Activated CD4-positive, CD25-positive, alpha-beta regulatory T cell treated with anti-CD3 and anti-CD28 coated beads, Interleukin-2, amount 50 U/mL, for 16 hours (primary cell): Measurements from ENCODE around the gene MPP3.
"Not testable (repeated sequence)": the region's sequence is repeated elsewhere in the genome, so short reads cannot be mapped to it uniquely, and the experiment has no call there.

Source experiments
- DNase-seq: peaks from one replicate; pipeline ENCODE4 v3.0.0-alpha.2; 2020; ENCODE audit warnings: low read depth, low spot score

The MPP3 gene

DNA sequence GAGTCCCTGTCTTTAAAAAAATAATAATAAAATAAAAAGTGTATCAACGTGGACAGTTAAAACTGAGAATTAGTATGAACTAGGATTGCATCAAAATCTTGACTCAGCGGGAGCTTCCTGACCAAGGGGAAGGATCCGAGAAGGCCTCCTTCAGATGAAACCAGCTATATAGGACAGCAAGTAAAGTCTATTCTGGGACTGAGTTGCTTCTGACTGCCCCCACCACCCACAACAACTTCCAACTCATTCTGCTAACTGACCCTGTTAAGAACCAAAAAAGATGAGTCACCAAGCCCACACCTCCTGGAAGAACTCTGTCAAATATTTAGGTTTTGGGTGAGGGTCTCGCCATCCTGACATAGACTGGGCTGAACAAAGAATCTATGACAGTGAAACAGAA is 24.9 kb downstream of the MPP3 start:
- no peak for DNase-seq

GRCh38 chr17:43805117-43805516 is 27.8 kb downstream of the MPP3 start:
- DNase-seq = no peak

DNA sequence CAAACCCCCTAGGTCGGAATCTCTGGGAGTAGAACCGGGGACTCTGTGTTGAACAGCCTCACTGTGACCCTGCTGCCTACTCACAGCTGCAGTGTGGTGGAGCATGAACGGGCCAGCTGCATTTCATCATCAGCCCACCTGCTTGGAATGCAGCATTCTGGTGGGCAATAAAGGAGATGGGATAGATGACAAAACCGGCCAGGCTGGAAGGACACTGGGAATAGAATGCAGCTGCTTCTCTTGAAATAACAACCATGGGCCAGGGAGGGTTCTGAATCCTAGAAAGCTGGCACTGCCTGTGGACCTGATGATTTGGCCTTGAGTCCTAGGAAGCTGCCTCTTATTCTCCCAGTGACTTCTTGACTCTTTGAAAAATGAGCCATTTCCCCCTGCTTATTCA is 29.2 kb downstream of the MPP3 start:
- no peak for DNase-seq

DNA sequence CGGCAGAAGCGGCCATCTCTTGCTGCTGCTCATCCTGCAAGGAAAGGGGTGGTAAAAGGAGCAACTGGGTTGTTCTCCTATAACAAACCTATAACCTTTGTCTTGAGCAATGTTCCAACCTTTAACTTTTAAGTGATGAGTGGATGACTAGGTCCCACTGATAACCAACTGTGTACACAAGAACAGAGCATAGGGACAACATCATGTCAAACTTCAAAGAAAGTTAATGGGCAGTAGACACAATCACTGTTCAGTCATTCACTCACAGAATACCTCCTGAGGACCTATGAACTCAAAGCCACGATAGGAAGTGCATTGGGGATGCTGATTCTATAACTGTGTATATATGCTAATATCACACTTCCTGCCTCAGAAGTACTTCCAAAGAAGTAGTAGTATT is 31.1 kb downstream of the MPP3 start:
- no peak for DNase-seq

GRCh38 chr17:43800736-43801135 is 32.2 kb downstream of the MPP3 start:
- no peak for DNase-seq

DNA sequence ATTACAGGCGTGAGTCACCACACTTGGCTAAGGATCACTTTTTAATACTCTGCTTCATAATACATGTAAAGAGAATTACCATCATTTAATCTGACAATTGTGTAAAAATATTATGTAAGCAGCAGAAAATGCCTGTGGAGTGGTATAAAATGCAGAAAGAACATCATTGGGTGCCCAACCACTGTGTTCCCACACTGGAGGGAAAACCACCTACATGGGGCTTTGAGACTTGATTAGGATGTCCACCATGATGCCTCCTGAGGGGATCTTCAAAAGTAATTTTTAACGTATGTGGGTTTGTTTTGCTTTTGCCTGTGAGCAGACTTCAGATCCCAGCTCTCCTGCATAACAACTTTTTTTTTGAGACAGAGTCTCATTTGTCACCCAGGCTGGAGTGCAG is 33.9 kb downstream of the MPP3 start:
- DNase-seq = no peak

- not testable (repeated sequence) for DNase-seq
Measured at GRCh38 chr17:43798024-43798423, 34.9 kb downstream of the MPP3 start.

DNA sequence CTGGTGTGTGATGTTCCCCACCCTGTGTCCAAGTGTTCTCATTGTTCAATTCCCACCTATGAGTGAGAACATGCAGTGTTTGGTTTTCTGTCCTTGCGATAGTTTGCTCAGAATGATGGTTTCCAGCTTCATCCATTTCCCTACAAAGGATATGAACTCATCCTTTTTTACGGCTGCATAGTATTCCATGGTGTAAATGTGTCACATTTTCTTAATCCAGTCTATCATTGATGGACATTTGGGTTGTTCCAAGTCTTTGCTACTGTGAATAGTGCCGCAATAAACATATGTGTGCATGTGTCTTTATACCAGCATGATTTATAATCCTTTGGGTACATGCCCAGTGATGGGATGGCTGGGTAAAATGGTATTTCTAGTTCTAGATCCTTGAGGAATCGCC is 40.3 kb downstream of the MPP3 start:
- not testable (repeated sequence) for DNase-seq

DNA sequence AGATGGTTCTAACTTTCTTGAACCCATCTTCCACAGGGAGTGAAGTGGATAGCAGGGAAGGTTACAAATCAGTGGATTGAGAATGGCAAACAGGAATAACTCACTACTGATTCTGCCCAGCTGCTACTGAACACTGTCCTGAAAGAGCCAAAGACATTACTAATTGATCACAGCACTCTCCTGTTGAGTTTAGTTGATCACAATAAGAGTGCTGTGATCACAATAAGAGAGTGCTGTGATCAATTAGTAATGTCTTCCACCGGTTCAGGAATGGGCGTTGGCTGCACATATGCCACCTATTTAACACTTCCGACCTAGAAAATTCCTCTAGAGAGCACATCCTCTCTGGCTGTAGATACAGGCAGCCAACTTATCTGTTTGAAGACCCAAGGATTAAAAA is 41.4 kb downstream of the MPP3 start:
- no peak for DNase-seq

GRCh38 chr17:43790311-43790940 is 42.5 kb downstream of the MPP3 start:
- no peak for DNase-seq

DNA sequence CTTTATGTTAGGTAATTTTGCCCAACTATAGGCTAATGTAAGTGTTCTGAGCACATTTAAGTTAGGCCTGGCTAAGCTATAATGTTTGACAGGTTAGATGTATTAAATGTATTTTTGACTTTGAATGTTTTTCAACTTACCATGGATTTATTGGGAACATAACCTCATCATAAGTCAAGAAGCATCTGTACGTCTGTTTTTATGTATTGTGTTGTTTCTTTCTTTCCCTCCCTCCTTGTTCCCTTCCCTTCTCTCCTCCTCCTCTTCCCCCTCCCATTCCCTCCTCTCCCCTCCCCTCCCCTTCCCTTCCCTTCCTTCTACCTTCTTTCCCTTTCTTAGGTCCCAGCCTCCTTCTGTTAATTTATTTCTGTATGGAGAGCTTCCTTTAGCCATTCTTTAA is 43.5 kb downstream of the MPP3 start:
- DNase-seq = no peak

DNA sequence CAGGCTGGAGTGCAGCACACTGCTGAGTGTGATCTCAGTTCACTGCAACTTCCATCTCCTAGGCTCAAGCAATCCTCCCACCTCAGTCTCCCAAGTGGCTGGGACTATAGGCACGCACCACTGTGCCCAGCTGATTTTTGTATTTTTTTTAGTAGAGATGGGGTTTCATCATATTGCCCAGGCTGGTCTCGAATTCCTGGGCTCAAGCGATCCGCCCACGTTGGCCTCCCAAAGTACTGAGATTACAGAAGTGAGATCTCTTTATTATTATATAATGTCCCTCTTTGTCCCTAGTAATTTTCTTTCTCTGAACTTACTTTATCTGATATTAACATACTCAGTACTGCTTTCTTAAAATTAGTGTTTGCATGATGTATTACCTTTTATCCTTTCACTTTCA is 44.4 kb downstream of the MPP3 start:
- DNase-seq = no peak

GRCh38 chr17:43787728-43788127 is 45.2 kb downstream of the MPP3 start:
- no peak for DNase-seq

- DNase-seq = no peak
Measured at GRCh38 chr17:43784628-43785101, 48.3 kb downstream of the MPP3 start.

- no peak for DNase-seq
Measured at GRCh38 chr17:43784068-43784467, 48.9 kb downstream of the MPP3 start.

DNA sequence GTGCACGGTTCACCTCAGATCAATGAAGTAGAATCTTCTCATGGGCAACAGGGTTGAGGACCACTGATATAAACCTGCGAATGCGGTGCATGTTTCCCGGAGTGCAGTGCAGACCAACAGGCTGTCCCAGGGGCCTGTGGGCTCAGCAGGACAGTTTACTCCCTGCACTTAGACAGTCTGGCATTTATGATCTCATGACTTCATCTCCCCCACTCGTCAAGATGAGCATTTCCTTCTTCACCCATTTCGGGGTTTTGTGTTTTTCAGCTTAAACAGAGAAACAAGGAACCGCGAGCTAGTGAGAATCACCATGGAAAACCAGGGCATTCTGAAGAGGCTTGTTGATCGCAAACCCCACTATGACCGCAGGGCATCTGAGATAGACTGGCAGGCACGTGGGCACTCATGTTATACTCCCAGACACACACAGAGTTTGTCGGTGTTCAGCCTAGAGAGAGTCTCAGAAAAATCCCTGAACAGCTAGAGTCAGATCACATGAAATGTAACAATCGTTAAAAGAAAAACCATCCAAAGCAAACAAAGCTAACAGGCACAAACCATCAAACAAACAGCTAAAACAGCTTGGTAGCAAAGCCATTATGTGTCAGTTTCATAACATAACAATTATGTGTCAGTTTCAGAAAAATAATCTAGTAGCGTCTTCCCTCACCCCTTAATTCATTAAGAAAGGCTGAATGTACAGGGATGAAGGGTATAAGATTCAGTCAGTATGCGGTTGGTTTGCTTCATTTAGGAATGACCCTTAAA is 49.8 kb downstream of the MPP3 start:
- no peak for DNase-seq

GRCh38 chr17:43780135-43780534 is 52.8 kb downstream of the MPP3 start, which contains the start of gene CFAP97D1:
Gene CFAP97D1, plus strand, starts transcription at chr17:43780435. Its CDS starts 28 bp downstream, at chr17:43780463.
- no peak for DNase-seq

DNA sequence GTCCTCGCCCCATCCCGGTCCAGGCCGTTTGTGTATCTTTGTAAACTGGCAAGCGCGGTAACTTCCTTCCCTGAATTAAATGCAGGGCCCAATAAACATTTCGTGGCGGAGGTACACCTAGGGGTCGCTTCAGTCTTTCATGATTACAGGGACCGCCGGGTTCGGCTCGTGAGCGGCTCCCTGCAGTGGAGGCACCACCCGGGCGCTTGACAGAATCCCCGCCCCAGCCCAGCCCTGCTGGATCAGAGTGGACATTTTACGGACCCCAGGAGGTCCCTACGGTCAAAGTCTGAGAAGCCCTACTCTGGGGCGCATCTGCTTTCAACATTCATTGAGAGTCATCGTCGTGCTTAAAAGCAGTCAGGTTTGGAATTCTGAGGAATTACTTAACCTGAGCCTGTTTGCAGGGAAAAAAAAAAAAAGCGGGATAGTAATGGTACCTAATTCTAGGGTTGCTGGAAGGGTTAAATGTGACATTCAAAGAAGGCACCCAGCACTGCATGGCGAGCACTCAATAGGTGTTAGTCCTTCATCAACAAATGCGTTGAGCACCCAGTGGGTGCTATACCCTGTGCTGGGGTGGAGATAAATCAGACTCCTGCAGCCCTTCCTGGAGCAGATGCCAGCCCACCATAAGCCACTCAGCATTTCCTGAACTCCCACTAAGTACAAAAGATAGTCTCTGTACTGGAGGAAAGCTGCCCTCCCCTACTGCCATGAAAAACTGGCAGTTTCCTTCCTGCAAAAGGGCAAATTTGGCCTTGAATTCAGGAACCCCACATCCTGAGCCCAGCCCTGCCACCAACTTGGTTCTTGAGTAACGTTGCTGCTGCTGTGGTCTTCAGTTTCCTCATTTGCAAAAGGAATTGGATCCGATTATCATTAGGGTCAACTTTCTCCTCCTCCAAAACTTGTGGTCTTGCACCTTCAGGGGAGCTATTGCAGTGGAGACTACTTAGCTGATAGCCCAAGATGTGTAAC is 53.5 kb downstream of the MPP3 start:
- DNase-seq = no peak

DNA sequence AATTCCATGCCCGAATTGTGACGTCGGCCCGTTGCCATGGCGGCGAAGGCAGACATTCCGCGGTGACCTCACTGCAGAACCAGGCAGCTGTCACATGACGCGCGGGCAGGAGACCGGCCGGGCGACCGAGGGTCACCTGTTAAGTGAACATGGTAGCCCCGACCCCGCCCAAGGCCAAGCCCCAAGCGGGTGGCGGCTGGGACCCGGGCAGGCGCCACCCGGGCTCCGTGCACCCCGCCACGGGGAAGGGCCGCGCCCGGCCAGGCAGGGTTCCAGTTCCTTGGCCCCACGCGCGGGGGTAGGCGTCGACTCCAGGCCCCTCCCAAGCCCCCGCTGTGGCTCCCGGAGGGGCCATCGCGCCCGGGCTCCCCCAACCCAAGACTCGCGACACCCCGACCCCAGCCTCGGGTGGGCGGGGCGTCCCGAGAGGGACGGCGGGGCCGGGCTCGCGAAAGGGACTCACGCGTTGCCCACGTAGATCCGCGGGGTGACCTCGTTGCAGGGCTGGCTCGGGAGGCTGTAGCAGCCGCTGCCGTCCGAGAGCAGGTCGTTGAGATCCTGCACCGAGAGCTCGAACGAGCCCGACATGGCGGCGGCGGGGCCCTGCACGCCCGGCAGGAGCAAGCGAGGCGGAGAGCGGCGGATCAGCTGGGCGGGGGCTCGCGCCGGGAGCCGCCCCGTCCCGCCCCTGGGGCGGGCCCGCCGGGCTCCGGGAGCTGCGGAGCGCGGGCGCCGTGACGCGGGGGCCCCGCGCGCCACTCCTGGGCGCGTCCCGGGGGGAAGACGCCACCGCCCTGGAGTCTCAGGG is 54.4 kb downstream of the MPP3 start, which contains the start of gene DUSP3:
DUSP3 (minus strand) TSS at position 641 of the 808 bp plus-strand sequence; CDS start at position 588, 53 bp downstream.
- DNase-seq = peak; percentile 38

DNA sequence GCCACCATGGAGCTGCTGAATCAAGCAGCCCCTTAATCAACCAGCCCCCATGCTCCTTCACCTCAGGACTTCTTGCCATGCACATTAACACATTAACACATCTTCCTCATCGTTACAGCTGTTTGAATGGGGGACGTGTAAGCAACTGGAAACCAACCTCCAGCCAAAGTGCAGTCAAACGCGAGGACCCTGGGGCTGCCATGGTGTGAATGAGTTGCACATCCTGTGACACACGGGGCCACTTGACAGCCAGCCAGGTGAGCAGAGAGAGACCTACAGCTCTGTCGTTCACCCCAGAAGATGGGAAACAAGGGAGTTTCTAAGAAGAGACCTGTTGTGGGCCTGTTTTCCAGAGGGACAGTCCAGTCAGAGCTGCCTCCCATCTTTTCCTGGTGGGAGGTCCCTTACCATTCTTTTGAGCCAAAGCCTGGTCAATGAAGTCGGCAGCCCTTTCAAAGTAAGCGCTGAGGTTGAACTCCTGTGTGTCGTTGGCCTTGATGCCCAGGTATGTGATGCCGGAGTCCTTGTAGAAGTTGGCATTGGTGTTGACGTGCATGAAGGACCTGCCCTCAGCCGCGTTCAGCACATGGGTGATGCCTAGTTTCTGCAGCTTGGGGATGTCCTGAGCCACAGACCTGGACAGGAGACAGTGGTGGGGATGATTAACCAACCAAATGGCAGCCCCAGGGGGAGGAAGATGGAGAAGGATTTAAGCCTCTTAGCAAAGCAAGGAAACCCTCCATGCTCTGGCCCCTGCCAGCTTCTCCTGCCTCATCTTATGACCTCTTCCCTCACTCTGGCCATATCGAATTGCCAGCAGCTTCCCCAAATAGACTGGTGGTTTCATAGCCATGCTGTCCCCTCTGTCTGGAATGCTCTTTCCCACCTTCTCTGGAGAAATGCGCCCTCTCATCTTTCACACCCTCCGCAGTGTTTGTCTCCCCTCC is 58.4 kb downstream of the MPP3 start:
- DNase-seq = no peak
